ENCODE results near the gene RUFY3.

RUFY3 gene

DNA sequence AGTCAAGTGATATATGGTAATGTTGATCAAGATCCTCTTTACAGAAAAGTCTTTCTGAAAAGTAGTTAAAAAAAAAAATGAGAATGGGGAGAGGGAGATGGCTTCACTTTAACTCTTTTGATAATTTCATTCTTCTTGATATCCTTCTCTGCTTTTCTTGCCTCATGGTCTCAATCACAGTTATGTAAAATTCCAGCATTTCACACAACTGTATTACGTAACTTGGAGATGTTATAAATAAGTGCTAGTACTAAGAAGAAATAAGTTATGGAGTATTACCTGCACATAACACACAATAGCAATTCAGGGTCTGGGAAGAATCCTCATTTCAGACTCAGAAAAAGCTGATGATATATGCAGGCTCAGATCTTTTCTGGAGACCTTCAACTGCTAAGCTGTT is 22.0 kb downstream of the RUFY3 start:
- no peak for DNase-seq (ENCODE audit: low read depth)

DNA sequence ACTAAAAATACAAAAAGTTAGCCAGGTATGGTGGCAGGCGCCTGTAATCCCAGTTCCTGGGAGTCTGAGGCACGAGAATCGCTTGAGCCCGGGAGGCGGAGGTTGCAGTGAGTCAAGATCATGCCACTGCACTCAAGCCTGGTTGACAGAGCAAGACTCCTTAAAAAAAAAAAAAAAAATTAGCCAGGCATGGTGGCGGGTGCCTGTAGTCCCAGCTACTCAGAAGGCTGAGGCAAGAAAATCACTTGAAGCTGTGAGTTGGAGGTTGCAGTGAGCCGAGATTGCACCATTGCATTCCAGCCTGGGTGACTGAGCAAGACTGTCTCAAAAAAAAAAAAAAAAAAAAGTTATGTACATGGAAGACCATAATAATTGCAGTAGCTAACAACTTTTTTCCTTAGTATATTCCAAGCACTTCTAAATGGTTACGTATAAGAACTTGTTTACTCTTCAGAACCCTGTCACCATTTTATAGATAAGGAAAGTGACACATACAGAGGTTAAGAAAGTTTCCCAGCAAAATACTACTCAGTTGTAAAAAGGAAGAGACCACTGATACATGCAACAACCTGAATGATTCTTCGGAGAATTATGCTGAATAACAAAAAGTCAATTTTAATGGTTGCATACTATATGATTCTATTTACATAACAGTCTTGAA is 24.5 kb downstream of the RUFY3 start:
- H3K4me3 ChIP-seq (ENCODE audit: low read length) = no peak overlapping the region
- TF ChIP-seq, protein P1, sequence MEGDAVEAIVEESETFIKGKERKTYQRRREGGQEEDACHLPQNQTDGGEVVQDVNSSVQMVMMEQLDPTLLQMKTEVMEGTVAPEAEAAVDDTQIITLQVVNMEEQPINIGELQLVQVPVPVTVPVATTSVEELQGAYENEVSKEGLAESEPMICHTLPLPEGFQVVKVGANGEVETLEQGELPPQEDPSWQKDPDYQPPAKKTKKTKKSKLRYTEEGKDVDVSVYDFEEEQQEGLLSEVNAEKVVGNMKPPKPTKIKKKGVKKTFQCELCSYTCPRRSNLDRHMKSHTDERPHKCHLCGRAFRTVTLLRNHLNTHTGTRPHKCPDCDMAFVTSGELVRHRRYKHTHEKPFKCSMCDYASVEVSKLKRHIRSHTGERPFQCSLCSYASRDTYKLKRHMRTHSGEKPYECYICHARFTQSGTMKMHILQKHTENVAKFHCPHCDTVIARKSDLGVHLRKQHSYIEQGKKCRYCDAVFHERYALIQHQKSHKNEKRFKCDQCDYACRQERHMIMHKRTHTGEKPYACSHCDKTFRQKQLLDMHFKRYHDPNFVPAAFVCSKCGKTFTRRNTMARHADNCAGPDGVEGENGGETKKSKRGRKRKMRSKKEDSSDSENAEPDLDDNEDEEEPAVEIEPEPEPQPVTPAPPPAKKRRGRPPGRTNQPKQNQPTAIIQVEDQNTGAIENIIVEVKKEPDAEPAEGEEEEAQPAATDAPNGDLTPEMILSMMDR (IDR thresholded peaks at IDR 0.05; ENCODE audit: insufficient read depth, low read depth, low read length, missing control alignments) = no peak
- peak; percentile 66 for DNase-seq (ENCODE audit: low read depth)

More for the DNA sequence above, 22.0 kb downstream of the RUFY3 start:
- TF ChIP-seq, protein P1 (IDR thresholded peaks at IDR 0.05; ENCODE audit: insufficient read depth, low read depth, low read length, missing control alignments) = no peak
- H3K4me3 ChIP-seq (ENCODE audit: low read length) = no peak overlapping the region

DNA sequence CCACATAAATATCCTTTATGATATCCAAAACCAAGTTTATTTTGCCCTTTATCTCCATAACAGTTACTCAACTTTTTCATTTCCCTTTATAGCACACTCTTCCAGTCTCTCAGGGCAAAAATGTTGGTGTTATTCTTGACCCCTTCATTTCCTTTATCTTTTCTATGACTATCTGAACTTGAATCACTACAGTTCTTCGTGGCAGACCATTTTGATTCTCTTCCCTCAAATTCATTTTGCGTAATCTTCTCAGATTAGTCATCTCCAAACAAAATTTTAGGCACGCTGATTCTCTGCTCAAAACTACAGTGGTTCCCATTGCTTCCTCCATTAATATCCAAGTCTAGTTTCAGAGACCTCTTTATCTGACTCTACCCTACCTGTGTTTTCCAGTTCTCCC is 26.1 kb downstream of the RUFY3 start:
- TF ChIP-seq, protein P1 (IDR thresholded peaks at IDR 0.05; ENCODE audit: insufficient read depth, low read depth, low read length, missing control alignments) = no peak
- H3K4me3 ChIP-seq (ENCODE audit: low read length) = no peak overlapping the region
- DNase-seq (ENCODE audit: low read depth) = no peak

- TF ChIP-seq, protein P1 (IDR thresholded peaks at IDR 0.05; ENCODE audit: insufficient read depth, low read depth, low read length, missing control alignments) = no peak
- H3K4me3 ChIP-seq (ENCODE audit: low read length) = no peak overlapping the region
- no peak for DNase-seq (ENCODE audit: low read depth)
Observed at GRCh38 chr4:70749313-70749712, 27.5 kb downstream of the RUFY3 start.

DNA sequence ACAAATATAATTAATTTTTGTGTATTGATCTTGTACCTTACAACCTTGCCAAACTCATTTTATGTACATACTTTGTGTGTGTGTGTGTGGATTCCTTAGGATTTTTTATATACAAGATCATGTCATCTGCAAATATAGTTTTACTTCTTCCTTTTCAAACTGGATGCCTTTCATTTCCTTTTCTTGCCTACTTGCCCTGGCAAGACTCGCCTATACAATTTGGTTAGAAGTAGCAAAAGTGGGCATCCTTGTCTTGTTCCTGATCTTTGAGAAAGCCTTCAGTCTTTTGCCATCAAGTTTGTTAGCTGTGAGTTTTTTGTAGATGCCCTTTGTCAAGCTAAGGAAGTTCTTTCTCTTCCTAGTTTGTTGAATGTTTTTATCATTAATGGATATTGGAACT is 30.5 kb downstream of the RUFY3 start:
- H3K4me3 ChIP-seq (ENCODE audit: low read length) = no peak overlapping the region
- TF ChIP-seq, protein P1 (IDR thresholded peaks at IDR 0.05; ENCODE audit: insufficient read depth, low read depth, low read length, missing control alignments) = no peak
- no peak for DNase-seq (ENCODE audit: low read depth)

- TF ChIP-seq, protein P1 (IDR thresholded peaks at IDR 0.05; ENCODE audit: insufficient read depth, low read depth, low read length, missing control alignments) = no peak
- H3K4me3 ChIP-seq (ENCODE audit: low read length) = no peak overlapping the region
Observed at GRCh38 chr4:70753630-70754029, 31.9 kb downstream of the RUFY3 start.

GRCh38 chr4:70754470-70754869 is 32.7 kb downstream of the RUFY3 start:
- no peak for DNase-seq (ENCODE audit: low read depth)
- no peak overlapping the region for H3K4me3 ChIP-seq (ENCODE audit: low read length)
- TF ChIP-seq, protein P1 (IDR thresholded peaks at IDR 0.05; ENCODE audit: insufficient read depth, low read depth, low read length, missing control alignments) = no peak

More at GRCh38 chr4:70753630-70754029, 31.9 kb downstream of the RUFY3 start:
- DNase-seq (ENCODE audit: low read depth) = no peak

Data from epithelial cell of esophagus (primary cell).